H9 (cell line): ENCODE measurements around the gene C2orf66. TPM values are rescaled to one million over a fixed set of nuclear protein-coding genes. Genes with fewer than 3 reads are reported as not detected.

ENCODE experiments used
- DNase-seq: peaks from one replicate; pipeline ENCODE4 v3.0.0-alpha.2; 2017
- H2AFZ ChIP-seq: one replicate; pipeline ENCODE4 v1.6.1; 2013; ENCODE audit warnings: mild to moderate bottlenecking, low read length, control low read depth, moderate library complexity
- H2AK5ac ChIP-seq: 2 replicates; pipeline ENCODE4 v1.6.1; 2013; ENCODE audit warnings: low read length, control low read depth, mixed read lengths; ENCODE audit not compliant: insufficient read length
- H2BK120ac ChIP-seq: one replicate; pipeline ENCODE4 v1.6.1; 2013; ENCODE audit warnings: low read depth, mild to moderate bottlenecking, low read length, control low read depth, inconsistent platforms; ENCODE audit not compliant: poor library complexity, severe bottlenecking
- H2BK12ac ChIP-seq: 2 replicates; pipeline ENCODE4 v1.6.1; 2013; ENCODE audit warnings: low read length, control low read depth, mixed read lengths, low read depth; ENCODE audit not compliant: insufficient read length
- H2BK15ac ChIP-seq: 2 replicates; pipeline ENCODE4 v1.6.1; 2013; ENCODE audit warnings: low read depth, low read length, control low read depth
- H2BK20ac ChIP-seq: one replicate; pipeline ENCODE4 v1.6.1; 2013; ENCODE audit warnings: low read depth, mild to moderate bottlenecking, low read length, control low read depth, inconsistent platforms; ENCODE audit not compliant: poor library complexity, severe bottlenecking
- H2BK5ac ChIP-seq: 2 replicates; pipeline ENCODE4 v1.6.1; 2013; ENCODE audit warnings: low read length, control low read depth, mixed read lengths; ENCODE audit not compliant: insufficient read length
- H3K14ac ChIP-seq: 2 replicates; pipeline ENCODE4 v1.6.1; 2013; ENCODE audit warnings: low read length, control low read depth; ENCODE audit not compliant: insufficient read depth
- H3K18ac ChIP-seq: 2 replicates; pipeline ENCODE4 v1.6.1; 2013; ENCODE audit warnings: low read depth, mild to moderate bottlenecking, mixed read lengths, low read length, control low read depth; ENCODE audit not compliant: insufficient read length
- H3K23ac ChIP-seq: 2 replicates; pipeline ENCODE4 v1.6.1; 2013; ENCODE audit warnings: low read length, control low read depth, mixed read lengths, low read depth; ENCODE audit not compliant: insufficient read length
- H3K23me2 ChIP-seq: 2 replicates; pipeline ENCODE4 v1.6.1; 2013; ENCODE audit warnings: low read depth, mild to moderate bottlenecking, mixed read lengths, low read length, control low read depth; ENCODE audit not compliant: insufficient read length, poor library complexity, severe bottlenecking
- H3K27ac ChIP-seq: 2 replicates; pipeline ENCODE4 v1.5.1; 2013; ENCODE audit warnings: low read length, control low read depth, mixed read lengths, low read depth; ENCODE audit not compliant: insufficient read length
- H3K27me3 ChIP-seq: 2 replicates; pipeline ENCODE4 v1.6.1; 2013; ENCODE audit warnings: low read length, control low read depth, inconsistent platforms; ENCODE audit not compliant: insufficient read depth
- H3K4ac ChIP-seq: 2 replicates; pipeline ENCODE4 v1.6.1; 2013; ENCODE audit warnings: low read depth, mild to moderate bottlenecking, control low read depth, inconsistent platforms, low read length, moderate library complexity
- H3K4me1 ChIP-seq: 2 replicates; pipeline ENCODE4 v1.6.1; 2013; ENCODE audit warnings: low read length, control low read depth, inconsistent platforms; ENCODE audit not compliant: insufficient read depth
- H3K4me2 ChIP-seq: 2 replicates; pipeline ENCODE4 v1.6.1; 2013; ENCODE audit warnings: low read length, control low read depth, mixed read lengths; ENCODE audit not compliant: insufficient read length, insufficient read depth
- H3K56ac ChIP-seq: 2 replicates; pipeline ENCODE4 v1.6.1; 2013; ENCODE audit warnings: low read depth, mild to moderate bottlenecking, mixed read lengths, low read length, control low read depth; ENCODE audit not compliant: insufficient read length
- H3K79me1 ChIP-seq: 2 replicates; pipeline ENCODE4 v1.6.1; 2013; ENCODE audit warnings: low read depth, mild to moderate bottlenecking, moderate library complexity, low read length, control low read depth, inconsistent platforms; ENCODE audit not compliant: insufficient read depth, poor library complexity, severe bottlenecking
- H3K79me2 ChIP-seq: 2 replicates; pipeline ENCODE4 v1.6.1; 2013; ENCODE audit warnings: low read length, control low read depth, inconsistent platforms; ENCODE audit not compliant: insufficient read depth
- H3K9ac ChIP-seq: 2 replicates; pipeline ENCODE4 v1.6.1; 2013; ENCODE audit warnings: low read length, control low read depth, mixed read lengths; ENCODE audit not compliant: insufficient read length; ENCODE audit errors: extremely low read depth
- H3K9me3 ChIP-seq: one replicate; pipeline ENCODE4 v1.6.1; 2013; ENCODE audit warnings: low read depth, low read length, inconsistent platforms; ENCODE audit not compliant: control insufficient read depth
- H3T11ph ChIP-seq: one replicate; pipeline ENCODE4 v1.6.1; 2013; ENCODE audit warnings: mild to moderate bottlenecking, low read length, control low read depth, inconsistent platforms
- H4K20me1 ChIP-seq: one replicate; pipeline ENCODE4 v1.6.1; 2013; ENCODE audit not compliant: control insufficient read depth, insufficient read length, insufficient read depth
- H4K5ac ChIP-seq: 2 replicates; pipeline ENCODE4 v1.6.1; 2013; ENCODE audit warnings: low read depth, mild to moderate bottlenecking, mixed read lengths, low read length, control low read depth; ENCODE audit not compliant: insufficient read length
- H4K8ac ChIP-seq: replicated peaks from 2 replicates; pipeline ENCODE4 v1.6.1; 2013; ENCODE audit warnings: low read length, control low read depth, mixed read lengths, low read depth; ENCODE audit not compliant: insufficient read length
- H4K91ac ChIP-seq: 2 replicates; pipeline ENCODE4 v1.6.1; 2013; ENCODE audit warnings: low read depth, mild to moderate bottlenecking, moderate library complexity, mixed read lengths, low read length, control low read depth; ENCODE audit not compliant: insufficient read length
- H3K27ac Mint-ChIP-seq, 3 experiments: 2 replicates in 2 of 3; 3 replicates in 1 of 3; pipeline ENCODE4 v1.8.0; 2020 to 2021; ENCODE audit warnings: mixed read lengths in 3 of 3, mild to moderate bottlenecking in 1 of 3, moderate library complexity in 1 of 3
- H3K27me3 Mint-ChIP-seq: 2 replicates; pipeline ENCODE4 v1.8.0; 2021; ENCODE audit warnings: low read depth, mild to moderate bottlenecking, moderate library complexity, mixed read lengths
- H3K36me3 Mint-ChIP-seq, 3 experiments: 2 replicates in 2 of 3; 3 replicates in 1 of 3; pipeline ENCODE4 v1.8.0; 2020 to 2021; ENCODE audit warnings: low read depth in 3 of 3, mixed read lengths in 3 of 3; ENCODE audit not compliant: insufficient read depth in 1 of 3
- H3K4me1 Mint-ChIP-seq, 2 experiments: 2 replicates each; pipeline ENCODE4 v1.8.0; 2020; ENCODE audit warnings: mixed read lengths in 2 of 2
- H3K4me3 Mint-ChIP-seq, 2 experiments: 2 replicates in 1 of 2; 3 replicates in 1 of 2; pipeline ENCODE4 v1.8.0; 2020 to 2021; ENCODE audit warnings: mild to moderate bottlenecking in 2 of 2, mixed read lengths in 2 of 2, moderate library complexity in 1 of 2
- H3K9me3 Mint-ChIP-seq, 2 experiments: 2 replicates in 1 of 2; 3 replicates in 1 of 2; pipeline ENCODE4 v1.8.0; 2020; ENCODE audit warnings: mild to moderate bottlenecking in 2 of 2, mixed read lengths in 2 of 2, moderate library complexity in 1 of 2
- WGBS: extraction: QIAGEN DNeasy Blood & Tissue Kit; methylation state at CpG from one replicate; pipeline ENCODE4 v1.1.7; 2013; ENCODE audit warnings: missing lambda C conversion rate, low lambda C conversion rate, mixed read lengths; ENCODE audit not compliant: insufficient read length; ENCODE audit errors: extremely low coverage; 5-methylcytosine and 5-hydroxymethylcytosine counted together
- total RNA-seq: library from RNA; stranded (reverse); gene quantifications from 2 replicates; pipeline ENCODE4 v1.2.1, GENCODE V29; 2021
- TF ChIP-seq, protein P1 (sequence below): fragments of 200-600 bp; sonication (generic); conservative IDR thresholded peaks from 3 replicates; pipeline ENCODE4 v1.8.0; 2021; ENCODE audit warnings: antibody characterized with exemption, mild to moderate bottlenecking

Gene C2orf66
- total RNA-seq, 1 experiment from 2014 or later = not detected

DNA sequence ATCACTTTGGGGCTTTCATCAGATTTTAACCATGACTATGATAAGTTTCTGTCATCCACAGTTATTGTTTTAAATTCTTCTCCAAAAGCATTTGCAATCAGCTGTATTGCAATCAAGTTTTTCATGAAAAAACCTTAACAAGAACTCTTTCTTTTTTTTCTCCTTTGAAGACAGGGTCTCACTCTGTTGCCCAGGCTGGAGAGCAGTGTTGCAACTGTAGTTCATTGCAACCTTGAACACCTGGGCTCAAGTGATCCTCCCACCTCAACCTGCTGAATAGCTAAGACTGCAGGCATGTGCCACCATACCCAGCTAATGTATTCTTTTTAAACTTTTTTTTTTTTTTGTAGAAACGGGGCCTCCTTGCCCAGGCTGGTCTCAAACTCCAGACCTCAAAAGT is 45.5 kb upstream of the C2orf66 start:
- no peak overlapping the region for H3K14ac ChIP-seq
- H2AFZ ChIP-seq = no peak overlapping the region
- H2AK5ac ChIP-seq = no peak overlapping the region
- no peak overlapping the region for H3K56ac ChIP-seq
- no peak overlapping the region for H4K91ac ChIP-seq
- no peak overlapping the region for H2BK12ac ChIP-seq
- DNase-seq = no peak
- no peak overlapping the region for H4K8ac ChIP-seq
- H4K20me1 ChIP-seq = no peaks in the 10 kb centered on the region
- Mint-ChIP-seq H3K4me3 (no peak overlapping the region), H3K27ac (no peak overlapping the region), H3K9me3 (peaks cover 0 to 3% of the 10 kb centered on the region in 2 experiments; a peak in 1 of 5 replicates), H3K4me1 (0 out of 4 replicates have a peak, but pooled peaks cover 0 to 4% of the 10 kb centered on the region in 2 experiments), H3K36me3 (peaks cover 10 to 28% (median 16%) of the 10 kb centered on the region in 3 experiments), H3K27me3 (no peaks in the 10 kb centered on the region)
- no peak overlapping the region for H2BK15ac ChIP-seq
- H3K4ac ChIP-seq = no peak overlapping the region
- no peak overlapping the region for H2BK5ac ChIP-seq
- no peak overlapping the region for H3K27ac ChIP-seq
- no peaks in the 10 kb centered on the region for H3K79me2 ChIP-seq
- H3K9me3 ChIP-seq = no peaks in the 10 kb centered on the region
- no peak overlapping the region for H4K5ac ChIP-seq
- H3K23ac ChIP-seq = no peak overlapping the region
- H3K4me2 ChIP-seq = no peak overlapping the region
- no peak overlapping the region for H2BK20ac ChIP-seq
- H3K79me1 ChIP-seq = no peaks in the 10 kb centered on the region
- no peaks in the 10 kb centered on the region for H3K23me2 ChIP-seq
- H3K18ac ChIP-seq = no peak overlapping the region
- no peaks in the 10 kb centered on the region for H3K27me3 ChIP-seq
- H2BK120ac ChIP-seq = no peak overlapping the region
- no peaks in the 10 kb centered on the region for H3K4me1 ChIP-seq
- H3T11ph ChIP-seq = no peak overlapping the region
- no CpG with 5 or more reads among the region's 1 CpG for WGBS
- TF ChIP-seq, protein P1, sequence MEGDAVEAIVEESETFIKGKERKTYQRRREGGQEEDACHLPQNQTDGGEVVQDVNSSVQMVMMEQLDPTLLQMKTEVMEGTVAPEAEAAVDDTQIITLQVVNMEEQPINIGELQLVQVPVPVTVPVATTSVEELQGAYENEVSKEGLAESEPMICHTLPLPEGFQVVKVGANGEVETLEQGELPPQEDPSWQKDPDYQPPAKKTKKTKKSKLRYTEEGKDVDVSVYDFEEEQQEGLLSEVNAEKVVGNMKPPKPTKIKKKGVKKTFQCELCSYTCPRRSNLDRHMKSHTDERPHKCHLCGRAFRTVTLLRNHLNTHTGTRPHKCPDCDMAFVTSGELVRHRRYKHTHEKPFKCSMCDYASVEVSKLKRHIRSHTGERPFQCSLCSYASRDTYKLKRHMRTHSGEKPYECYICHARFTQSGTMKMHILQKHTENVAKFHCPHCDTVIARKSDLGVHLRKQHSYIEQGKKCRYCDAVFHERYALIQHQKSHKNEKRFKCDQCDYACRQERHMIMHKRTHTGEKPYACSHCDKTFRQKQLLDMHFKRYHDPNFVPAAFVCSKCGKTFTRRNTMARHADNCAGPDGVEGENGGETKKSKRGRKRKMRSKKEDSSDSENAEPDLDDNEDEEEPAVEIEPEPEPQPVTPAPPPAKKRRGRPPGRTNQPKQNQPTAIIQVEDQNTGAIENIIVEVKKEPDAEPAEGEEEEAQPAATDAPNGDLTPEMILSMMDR = no peak
- no peak overlapping the region for H3K9ac ChIP-seq
